Upper lobe of left lung (tissue), 6 donors: ENCODE results near the gene ASIC2. TPM values are rescaled to one million over a fixed set of nuclear protein-coding genes. Genes with fewer than 3 reads are reported as not detected.

Source experiments
- ATAC-seq, 2 donors: fragments of 200-7000 bp; cut with Tn5 transposase; one replicate each; pipeline ENCODE4 v1.9.1; 2022; ENCODE audit warnings: mild to moderate bottlenecking in 2 of 2, moderate library complexity in 2 of 2; ENCODE audit not compliant: low FRiP score in 2 of 2
- DNase-seq, 2 donors: peaks; one replicate each; pipeline ENCODE4 v3.0.0-alpha.2; 2019 to 2020
- H3K27ac ChIP-seq, 4 donors: fragments of 200-600 bp; sonication (generic); one replicate each; pipeline ENCODE4 v1.5.1; 2016 to 2019
- H3K27me3 ChIP-seq, 4 donors: fragments of 200-600 bp; sonication (generic); one replicate each; pipeline ENCODE4 v1.5.1; 2017 to 2019
- H3K36me3 ChIP-seq, 4 donors: fragments of 200-600 bp; sonication (generic); one replicate each; pipeline ENCODE4 v1.5.1; 2016 to 2019
- H3K4me1 ChIP-seq, 4 donors: fragments of 200-600 bp; sonication (generic); one replicate each; pipeline ENCODE4 v1.5.1; 2018 to 2019
- H3K4me3 ChIP-seq, 4 donors: fragments of 200-600 bp; sonication (generic); one replicate each; pipeline ENCODE4 v1.5.1; 2017 to 2019; ENCODE audit warnings: mild to moderate bottlenecking in 2 of 4, moderate library complexity in 1 of 4
- H3K9me3 ChIP-seq, 4 donors: fragments of 200-600 bp; sonication (generic); one replicate each; pipeline ENCODE4 v1.5.1; 2018 to 2019
- CTCF ChIP-seq, 6 experiments: fragments of 450-650 bp in 4 of 6; fragments of 200-600 bp in 2 of 6; sonication (generic) in 2 of 6; IDR thresholded peaks; one replicate each; pipeline ENCODE4 v1.5.1; 2016 to 2019; ENCODE audit warnings: antibody characterized with exemption in 6 of 6
- EP300 ChIP-seq, 4 donors: sonication (generic); formaldehyde crosslinking; IDR thresholded peaks; one replicate each; pipeline ENCODE4 v1.5.1; 2017; ENCODE audit warnings: antibody characterized with exemption in 4 of 4, control low read depth in 2 of 4
- POLR2A ChIP-seq, 4 donors: fragments of 450-650 bp; IDR thresholded peaks; one replicate each; pipeline ENCODE4 v1.5.1; 2016 to 2017; ENCODE audit warnings: antibody characterized with exemption in 4 of 4, mild to moderate bottlenecking in 2 of 4
- POLR2AphosphoS5 ChIP-seq, 2 donors: sonication (generic); formaldehyde crosslinking; IDR thresholded peaks; one replicate each; pipeline ENCODE4 v1.5.1; 2017; ENCODE audit warnings: antibody characterized with exemption in 2 of 2
- WGBS, 2 donors: methylation state at CpG; one replicate each; pipeline ENCODE4 v1.1.5; 2017 to 2018; 5-methylcytosine and 5-hydroxymethylcytosine counted together
- total RNA-seq, 6 donors: library from RNA; depleted of rRNA in 4 of 6; stranded (reverse); fragments of >200 nt in 4 of 6; gene quantifications; one replicate each; pipeline versions ENCODE4 v1.1.0 to v1.2.1, GENCODE V29; 2016 to 2021
- donor health status: DM: no; HTN: no; CAD: no; lungs with moderate emphysema.
- donor health status: DM: no; HTN: yes; CAD: no; lungs with severe emphysema.

Gene ASIC2
- total RNA-seq, 6 donors from 2014 or later = 0.17 TPM; not detected in 5

- no peak for ATAC-seq
- 74 to 78% methylated on average over 3 of the region's 3 CpGs for WGBS, 2 donors
- no peaks in the 10 kb centered on the region for H3K36me3 ChIP-seq
Observed at GRCh38 chr17:33285413-33285812, 7.7 kb downstream of the ASIC2 start.

GRCh38 chr17:33284022-33284421, 9.1 kb downstream of the ASIC2 start:
- Histone ChIP-seq H3K4me1 (peaks cover 7 to 13% (median 11%) of the 10 kb centered on the region in 4 donors), H3K9me3 (no peaks in the 10 kb centered on the region), H3K27ac (no peak overlapping the region), H3K36me3 (no peaks in the 10 kb centered on the region), H3K4me3 (no peak overlapping the region), H3K27me3 (no peaks in the 10 kb centered on the region)
- DNase-seq = peak in 1 of 2 donors; percentile 63
- ATAC-seq = peak; percentile 55 to 71
- WGBS, 2 donors = 21 to 29% methylated on average over 4 of the region's 4 CpGs
- no peak for TF ChIP-seq EP300 (IDR thresholded peaks at IDR 0.05)
- TF ChIP-seq CTCF (IDR thresholded peaks at IDR 0.05) = no peak
- TF ChIP-seq POLR2A (IDR thresholded peaks at IDR 0.05) = no peak
- no peak for TF ChIP-seq POLR2AphosphoS5 (IDR thresholded peaks at IDR 0.05)

More at GRCh38 chr17:33285413-33285812, 7.7 kb downstream of the ASIC2 start:
- Histone ChIP-seq H3K27ac (no peak overlapping the region), H3K9me3 (no peaks in the 10 kb centered on the region), H3K27me3 (peaks cover 0 to 4% (median 0%) of the 10 kb centered on the region in 4 donors), H3K4me3 (no peak overlapping the region), H3K4me1 (peaks cover 7 to 13% (median 11%) of the 10 kb centered on the region in 4 donors)
- DNase-seq = no peak
- TF ChIP-seq CTCF (IDR thresholded peaks at IDR 0.05) (no peak), EP300 (IDR thresholded peaks at IDR 0.05) (no peak), POLR2AphosphoS5 (IDR thresholded peaks at IDR 0.05) (no peak), POLR2A (IDR thresholded peaks at IDR 0.05) (no peak)

GRCh38 chr17:33280162-33280943, 12.7 kb downstream of the ASIC2 start:
- Histone ChIP-seq H3K4me3 (no peak overlapping the region), H3K4me1 (peaks cover 7 to 13% (median 9%) of the 10 kb centered on the region in 4 donors), H3K36me3 (no peaks in the 10 kb centered on the region), H3K9me3 (no peaks in the 10 kb centered on the region), H3K27ac (no peak overlapping the region), H3K27me3 (no peaks in the 10 kb centered on the region)
- no peak for ATAC-seq
- DNase-seq = no peak
- WGBS, 2 donors = 84% methylated on average over 8 of the region's 8 CpGs
- TF ChIP-seq POLR2A (IDR thresholded peaks at IDR 0.05) (no peak), CTCF (IDR thresholded peaks at IDR 0.05) (no peak), POLR2AphosphoS5 (IDR thresholded peaks at IDR 0.05) (no peak), EP300 (IDR thresholded peaks at IDR 0.05) (no peak)

GRCh38 chr17:33277436-33278100, 15.5 kb downstream of the ASIC2 start:
- ATAC-seq = no peak
- Histone ChIP-seq H3K36me3 (no peaks in the 10 kb centered on the region), H3K4me3 (no peak overlapping the region), H3K27ac (no peak overlapping the region), H3K4me1 (no peaks in the 10 kb centered on the region), H3K9me3 (no peaks in the 10 kb centered on the region), H3K27me3 (no peaks in the 10 kb centered on the region)
- TF ChIP-seq POLR2AphosphoS5 (IDR thresholded peaks at IDR 0.05) (no peak), CTCF (IDR thresholded peaks at IDR 0.05) (no peak), EP300 (IDR thresholded peaks at IDR 0.05) (no peak), POLR2A (IDR thresholded peaks at IDR 0.05) (no peak)
- WGBS, 2 donors = 60 to 64% methylated on average over 10 of the region's 10 CpGs
- no peak for DNase-seq
